HG03565 (cell line): ENCODE data around the gene ASAP3.
"Not testable (repeated sequence)": the region's sequence is repeated elsewhere in the genome, so short reads cannot be mapped to it uniquely, and the experiment has no call there.

Experiments
- ATAC-seq: cut with Tn5 transposase; IDR thresholded peaks from one replicate; pipeline ENCODE4 v1.9.1; 2021; ENCODE audit warnings: mild to moderate bottlenecking, moderate library complexity; ENCODE audit not compliant: unreplicated experiment

Gene ASAP3

DNA sequence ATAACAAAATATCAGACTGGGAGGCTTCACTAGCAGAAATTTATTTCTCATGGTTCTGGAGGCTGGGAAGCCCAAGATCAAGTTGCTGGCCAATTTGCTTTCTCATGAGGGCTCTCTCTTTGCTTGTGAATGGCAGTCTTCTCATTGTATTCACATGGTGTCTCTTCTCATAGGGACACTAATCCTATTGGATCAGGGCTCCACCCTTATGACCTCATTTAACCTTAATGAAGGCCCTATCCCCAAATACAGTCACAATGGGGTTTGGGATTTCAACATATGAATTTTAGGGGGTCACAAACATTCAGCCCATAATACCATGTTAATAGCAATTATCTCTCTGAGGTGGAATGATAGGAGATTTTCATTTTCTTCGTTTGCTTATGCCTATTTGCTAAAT, 84.8 kb downstream of the ASAP3 start:
- ATAC-seq: no peak

DNA sequence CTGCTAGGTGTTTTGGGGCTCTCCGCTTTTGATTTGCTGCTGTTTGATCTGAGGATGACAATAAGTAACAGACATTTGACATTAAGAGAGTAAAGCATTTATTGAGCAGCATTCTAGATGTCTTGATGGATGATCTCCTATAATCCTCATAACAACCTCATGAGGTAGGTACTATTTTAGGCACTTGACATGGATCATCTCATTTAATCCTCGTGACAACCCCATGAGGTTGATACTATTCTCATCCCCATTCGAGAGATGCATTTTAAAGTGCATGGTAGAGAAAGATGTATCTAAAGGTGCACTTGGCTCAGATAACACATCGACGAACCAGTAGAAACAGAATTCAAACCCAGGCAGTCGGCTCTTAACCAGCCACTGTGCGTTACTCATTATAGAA, 86.1 kb downstream of the ASAP3 start:
- no peak for ATAC-seq

DNA sequence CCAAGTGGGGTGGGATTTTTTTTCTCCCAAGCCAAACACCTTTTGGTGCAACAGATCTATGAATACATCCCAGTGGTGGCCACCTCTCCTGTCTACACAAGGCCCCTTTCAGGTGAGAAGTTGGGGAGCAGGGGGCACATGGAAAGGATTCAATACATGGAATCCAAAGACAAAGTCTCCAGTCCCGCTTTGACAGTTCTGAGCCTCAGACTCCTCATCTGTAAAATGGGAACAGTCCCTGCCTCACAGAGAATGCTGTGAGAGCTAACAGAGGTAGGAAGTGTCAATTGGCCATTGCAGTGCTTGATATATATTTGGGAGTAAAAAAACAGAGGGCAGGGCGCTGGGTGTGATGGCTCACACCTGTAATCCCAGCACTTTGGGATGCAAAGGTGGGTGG, 87.6 kb downstream of the ASAP3 start:
- no peak for ATAC-seq

DNA sequence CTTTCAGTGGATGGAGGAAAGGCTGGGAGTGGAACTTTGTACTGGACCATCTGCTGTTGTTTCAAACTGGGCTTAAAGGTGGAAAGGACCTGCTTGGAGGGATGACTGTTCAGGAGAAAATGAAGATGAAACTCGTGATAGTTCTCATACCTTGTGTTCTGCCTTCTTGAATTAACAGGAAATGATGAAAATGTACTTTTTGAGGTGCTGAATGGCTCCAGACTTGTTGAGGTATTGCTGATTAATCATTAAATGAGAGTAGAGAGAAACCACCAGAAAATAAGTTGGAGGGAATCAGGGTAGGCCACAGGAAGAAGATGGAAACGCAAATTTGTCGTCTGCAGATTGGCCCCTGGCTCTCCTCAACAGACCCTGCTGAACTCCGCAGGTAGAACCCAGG, 88.1 kb downstream of the ASAP3 start:
- ATAC-seq: no peak

DNA sequence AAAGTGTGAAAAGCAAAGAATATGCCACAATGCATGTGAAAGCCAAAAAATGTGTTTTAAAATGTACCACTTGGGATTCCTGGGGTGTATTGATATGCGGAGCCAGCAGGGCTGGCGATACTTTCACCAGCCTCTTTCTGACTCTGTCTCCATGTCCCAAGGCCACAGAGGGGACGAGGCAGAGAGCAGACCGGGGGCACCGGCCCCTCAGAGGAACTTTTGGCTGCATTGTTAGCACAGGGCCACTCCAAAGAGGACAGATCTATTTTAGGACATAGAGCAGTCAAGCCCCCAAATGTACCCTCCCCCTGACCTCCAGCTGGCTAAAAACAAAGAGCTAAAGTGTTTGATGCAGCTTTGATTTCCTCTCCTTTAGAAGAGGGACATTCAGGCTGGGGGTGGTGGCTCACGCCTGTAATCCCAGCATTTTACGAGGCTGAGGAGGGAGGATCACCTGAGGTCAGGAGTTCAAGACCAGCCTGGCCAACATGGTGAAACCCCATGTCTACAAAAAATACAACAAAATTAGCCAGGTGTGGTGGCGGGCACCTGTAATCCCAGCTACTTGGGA, 88.7 kb downstream of the ASAP3 start:
- ATAC-seq: no peak

DNA sequence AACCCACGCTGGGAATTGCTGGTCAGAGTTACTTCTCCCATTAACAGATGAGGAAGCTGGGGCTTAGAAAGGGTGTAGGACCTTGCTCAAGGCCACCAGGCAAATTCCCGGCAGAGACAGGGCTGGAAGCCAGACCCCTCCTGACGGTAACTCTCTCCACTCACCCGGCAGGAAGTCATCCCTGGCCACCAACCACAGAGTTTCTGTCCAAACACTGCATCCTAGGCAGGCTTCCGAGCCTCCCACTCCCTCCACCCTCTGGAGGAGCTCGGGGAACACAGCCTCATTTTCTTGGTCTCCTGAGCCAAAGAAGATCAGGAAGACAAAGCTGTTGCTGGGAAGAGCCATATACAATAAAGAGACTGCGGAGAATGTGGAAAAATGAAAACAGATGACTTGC, 89.3 kb downstream of the ASAP3 start:
- no peak for ATAC-seq

DNA sequence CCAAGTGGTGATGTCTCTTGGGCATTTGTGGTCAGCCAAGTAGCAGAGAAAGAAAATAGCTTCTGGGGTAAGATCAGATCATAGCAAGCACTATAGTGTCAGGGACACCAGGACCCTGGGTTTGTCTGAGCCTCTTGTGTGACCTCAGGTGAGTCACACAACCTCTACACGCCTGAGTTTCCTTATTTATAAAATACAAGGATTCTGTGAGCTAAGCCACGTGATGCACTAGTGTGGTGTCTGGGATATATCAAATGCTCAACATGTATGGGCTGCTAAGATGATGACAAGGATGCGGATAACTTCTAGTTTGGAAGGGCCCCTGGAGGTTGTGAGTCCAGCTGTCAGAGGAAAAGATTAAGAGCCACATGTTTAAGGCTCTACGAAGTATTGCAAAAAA, 89.8 kb downstream of the ASAP3 start:
- ATAC-seq: no peak

DNA sequence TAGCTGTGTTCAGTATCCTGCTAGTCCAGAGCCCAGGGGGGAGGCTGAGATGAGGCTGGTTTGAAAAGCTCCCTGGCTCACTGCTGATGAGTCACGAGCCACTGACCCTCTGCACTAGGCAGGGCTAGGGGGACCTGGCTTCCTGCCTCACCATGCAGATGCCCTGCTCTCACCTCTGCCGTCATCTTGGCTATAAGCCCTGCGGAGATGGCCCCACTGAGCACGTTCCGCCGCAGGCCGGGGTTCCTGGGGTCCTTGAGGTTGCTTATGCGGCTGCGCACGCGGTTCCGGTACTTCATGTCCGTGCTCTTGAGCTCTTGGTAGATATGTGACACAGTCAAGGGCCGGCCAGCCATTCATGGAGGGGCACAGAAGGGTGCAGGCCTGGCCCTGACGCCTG, 90.3 kb downstream of the ASAP3 start:
- ATAC-seq: no peak

DNA sequence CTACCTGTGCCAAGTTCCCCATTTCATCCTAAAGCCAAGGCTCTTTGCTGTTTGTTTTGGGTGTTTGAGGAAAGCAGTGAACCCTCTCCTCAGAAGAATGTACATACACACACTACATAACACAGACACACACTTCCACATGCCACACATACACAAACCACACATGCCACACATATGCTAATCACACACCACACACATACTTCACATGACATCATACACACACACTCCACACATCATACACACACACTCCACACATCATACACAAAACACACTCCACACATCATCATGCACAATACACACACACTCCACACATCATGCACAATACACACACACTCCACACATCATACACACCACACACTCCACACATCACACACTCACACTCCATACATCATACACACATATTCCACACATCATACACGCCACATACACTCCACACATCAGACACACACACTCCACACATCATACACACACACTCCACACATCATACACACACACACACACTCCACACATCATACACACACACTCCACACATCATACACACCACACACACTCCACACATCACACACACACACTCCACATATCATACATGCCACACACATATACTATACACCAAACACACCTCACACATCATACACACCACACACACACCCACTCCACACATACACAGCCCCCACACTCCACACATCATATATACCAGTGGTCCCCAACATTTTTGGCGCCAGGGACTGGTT, 91.7 kb downstream of the ASAP3 start:
- no peak for ATAC-seq

DNA sequence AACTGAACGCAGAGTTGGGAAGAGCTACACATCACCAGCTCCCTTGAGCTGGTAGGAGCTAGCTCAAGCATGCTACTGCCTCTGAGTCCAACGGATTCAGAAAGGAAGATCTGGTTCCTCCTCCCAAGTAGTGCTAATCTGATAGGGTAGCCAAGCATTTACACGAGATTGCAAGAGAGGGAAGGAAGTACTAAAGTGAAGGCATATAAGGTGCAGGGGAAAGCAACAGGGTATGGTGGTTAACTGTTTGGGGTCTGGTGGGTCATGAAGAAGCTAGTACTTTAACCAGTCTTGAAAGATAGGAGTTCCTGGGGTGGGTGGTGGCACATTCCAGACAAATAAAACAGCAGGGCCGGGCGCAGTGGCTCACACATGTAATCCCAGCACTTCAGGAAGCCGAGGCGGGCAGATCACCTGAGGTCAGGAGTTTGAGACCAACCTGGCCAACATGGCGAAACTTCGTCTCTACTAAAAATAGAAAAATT, 94.1 kb downstream of the ASAP3 start:
- no peak for ATAC-seq

DNA sequence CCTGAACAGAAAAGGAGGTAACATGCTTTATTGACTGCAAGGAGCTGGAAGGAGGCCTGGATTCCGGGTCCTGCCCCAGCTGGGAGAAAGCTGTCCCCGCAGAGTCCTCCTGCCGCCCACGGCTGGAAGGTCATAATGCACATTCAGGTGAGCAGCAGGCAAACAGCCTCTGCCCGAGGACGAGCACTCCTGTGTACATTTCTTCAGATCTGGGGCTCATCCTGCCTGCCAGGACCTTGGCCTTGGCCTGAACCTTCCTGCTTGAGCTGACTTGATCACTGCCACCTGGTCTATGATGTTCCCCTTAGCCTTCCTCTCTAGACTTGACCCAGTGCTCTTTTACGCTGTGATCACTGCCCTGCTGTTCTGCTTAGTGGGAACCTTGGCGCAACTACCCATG, 96.5 kb downstream of the ASAP3 start:
- no peak for ATAC-seq

DNA sequence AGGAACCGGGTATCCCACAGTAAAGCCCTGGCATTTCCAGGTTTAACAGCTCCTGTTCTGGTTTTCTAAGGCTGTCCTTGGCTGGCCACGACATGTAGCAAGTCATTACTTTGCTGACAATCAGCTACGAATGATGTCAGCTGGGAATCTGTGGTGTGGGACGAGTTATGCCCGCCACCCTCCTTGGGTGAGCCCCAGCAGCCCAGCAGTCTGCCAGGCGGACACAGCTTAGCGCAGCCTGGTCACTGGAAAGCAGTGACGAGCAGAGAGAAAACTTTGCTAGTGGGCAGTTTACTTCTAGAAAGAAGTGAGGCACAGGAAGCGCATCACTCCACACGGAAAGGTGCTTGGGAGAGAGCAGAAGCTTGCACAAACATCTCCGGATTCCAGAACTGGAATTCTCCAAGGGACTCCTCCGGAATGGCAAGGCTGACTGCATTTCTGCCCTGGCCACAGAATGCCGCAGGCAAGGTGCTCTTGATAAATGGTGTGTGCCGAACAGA, 98.8 kb downstream of the ASAP3 start:
- ATAC-seq: no peak

DNA sequence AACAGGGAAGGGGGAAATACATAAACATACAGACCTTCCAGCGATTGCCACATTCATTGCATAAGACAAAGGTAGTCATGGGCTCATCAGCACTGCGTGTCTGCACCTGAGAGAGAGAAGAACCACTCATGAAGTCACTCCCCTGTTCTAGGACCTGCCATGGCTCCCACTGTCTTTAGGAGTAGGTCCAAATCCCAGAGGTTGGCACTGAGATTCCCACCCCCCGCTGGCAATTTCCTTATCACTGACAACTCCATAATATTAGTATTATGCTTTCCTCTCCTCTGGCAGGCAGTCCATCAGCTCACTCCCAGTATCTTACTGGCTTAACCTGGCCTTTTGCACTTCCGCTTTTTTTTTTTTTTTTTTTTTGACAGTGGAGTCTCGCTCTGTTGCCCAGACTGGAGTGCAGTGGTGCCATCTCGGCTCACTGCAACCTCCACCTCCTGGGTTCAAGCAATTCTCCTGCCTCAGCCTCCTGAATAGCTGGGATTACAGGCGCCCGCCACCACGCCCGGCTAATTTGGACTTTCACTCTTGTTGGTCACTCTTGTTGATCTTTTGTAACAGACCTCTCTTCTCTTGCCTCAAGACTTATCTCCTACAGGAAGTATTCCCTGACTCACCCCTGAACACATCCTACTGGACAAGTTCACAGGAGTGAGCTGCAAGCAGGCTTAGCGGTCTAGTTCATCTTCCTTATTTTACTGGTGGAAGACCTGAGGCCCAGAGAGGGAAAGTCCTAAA, 99.5 kb downstream of the ASAP3 start:
- no peak for ATAC-seq

DNA sequence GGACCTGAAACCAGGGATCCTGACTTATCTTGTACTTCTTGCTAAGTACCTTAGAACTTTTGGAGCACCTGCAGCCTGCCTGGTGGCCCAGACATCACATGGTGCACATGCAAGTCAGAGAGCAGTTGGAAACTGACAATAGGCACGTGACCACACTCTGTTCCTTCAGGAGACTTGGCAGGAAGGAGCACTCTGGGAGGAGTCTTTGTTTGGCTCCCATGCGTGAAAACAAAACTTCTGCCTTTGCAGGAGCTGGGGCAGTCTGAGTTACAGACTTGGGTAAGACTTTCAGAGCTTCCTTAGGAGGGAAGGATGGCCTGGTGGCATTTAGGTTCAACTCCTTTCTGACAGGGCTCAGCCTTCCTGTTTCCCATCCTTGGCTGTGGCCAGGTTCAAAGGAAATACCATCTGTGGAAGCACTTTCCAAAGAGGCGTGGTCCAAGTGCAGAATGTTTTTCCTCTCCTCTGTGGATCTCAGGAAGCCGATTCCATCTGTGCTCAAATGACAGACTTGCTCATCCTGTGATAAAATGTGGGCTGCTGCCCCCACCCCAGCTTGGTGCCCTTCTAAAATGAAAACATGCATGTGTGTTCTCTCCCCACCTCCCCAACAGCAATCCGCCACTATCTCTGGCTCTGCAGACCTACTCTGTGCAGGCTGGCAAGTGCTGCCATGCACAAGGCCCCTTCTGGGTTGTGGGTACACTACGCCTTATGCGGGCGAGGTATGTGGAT, 100.2 kb downstream of the ASAP3 start:
- ATAC-seq: no peak

DNA sequence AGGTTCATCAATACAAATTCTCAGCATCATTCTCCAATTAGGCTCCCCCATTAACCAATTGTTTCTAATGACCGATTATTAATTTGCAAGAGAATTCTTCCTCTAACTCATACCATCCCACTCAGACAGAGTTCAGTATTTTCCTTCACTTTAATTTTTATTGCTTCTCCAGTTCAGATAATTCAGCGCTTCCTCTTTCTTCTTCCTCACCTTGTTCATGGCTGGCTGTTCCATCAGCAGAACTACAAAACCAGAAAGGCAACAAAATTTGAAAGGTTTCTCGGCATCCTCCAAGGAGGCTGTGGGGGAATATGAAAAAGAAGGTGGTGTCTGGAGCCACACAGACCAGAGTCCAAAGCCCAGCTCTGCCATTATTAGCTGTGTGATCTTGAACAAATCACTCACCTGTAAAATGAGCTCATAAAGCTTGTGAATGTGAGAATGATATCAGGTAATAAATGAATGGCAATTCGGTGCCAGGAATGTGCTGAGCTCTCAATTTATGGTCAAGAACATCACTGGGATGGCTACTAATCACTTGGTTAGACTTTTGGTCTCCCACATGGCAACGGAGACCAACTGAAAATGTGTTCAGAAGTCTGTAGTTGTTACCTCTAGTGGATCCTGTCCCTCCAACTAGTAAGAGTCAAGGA, 102.6 kb downstream of the ASAP3 start:
- no peak for ATAC-seq

DNA sequence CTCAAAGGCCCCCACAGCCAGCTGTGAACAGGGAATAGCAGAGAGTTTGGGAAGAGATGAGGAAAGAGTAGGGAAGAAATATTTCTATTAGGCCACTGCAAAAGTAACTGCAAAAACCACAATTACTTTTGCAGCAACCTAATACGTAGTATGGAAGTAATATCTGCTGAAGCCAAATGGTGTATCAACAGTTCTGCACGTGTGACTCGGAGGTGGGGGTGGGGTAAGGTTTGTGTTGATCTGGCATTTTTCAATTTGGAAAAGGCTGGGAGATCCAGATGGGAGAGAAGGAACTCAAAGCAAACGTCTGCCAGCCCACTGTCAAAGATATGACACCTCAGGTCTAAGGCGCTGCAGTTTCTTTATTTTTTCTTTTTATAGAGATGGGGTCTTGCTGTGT, 103.3 kb downstream of the ASAP3 start:
- ATAC-seq: no peak

DNA sequence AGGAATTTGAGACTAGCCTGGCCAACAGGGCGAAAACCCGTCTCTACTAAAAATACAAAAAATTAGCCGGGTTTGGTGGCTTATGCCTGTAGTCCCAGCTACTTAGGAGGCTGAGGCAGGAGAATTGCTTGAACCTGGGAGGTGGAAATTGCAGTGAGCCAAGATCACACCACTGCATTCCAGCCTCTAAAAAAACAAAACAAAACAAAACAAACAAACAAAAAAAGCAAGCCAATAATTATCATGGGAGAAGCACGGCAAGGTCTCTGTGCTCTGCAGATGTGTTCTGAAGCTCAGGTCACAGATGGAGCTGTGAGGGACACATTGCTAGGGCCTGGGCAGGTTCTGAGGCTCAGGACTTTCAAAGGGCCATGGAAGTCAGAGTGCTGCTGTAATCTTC, 103.7 kb downstream of the ASAP3 start:
- ATAC-seq: not testable (repeated sequence)
